Epidermal melanocyte (primary cell): ENCODE measurements around the gene RUNX2.

Source experiments
- DNase-seq: peaks from one replicate; pipeline ENCODE4 v3.0.0; 2011; ENCODE audit warnings: low spot score; ENCODE audit not compliant: insufficient read length

The RUNX2 gene

DNA sequence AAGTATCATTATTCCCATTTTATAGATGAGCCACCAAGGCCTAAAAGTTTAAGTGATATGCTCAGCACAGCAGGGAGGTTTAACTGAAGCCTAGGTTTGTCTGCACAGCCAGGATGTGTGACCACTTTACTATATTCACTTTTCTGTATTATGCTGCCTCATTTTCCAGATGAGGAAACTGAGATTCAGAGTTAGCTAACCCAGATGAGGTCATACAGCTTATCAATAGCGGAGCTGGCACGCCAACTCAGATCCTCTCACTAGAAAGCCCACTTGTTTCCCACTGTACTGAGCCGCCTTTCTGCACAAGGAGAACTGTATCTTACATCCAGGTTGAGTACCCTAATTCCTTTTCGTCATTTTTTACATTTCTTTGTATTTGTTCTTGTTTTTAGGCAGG, 181.3 kb downstream of the RUNX2 start:
- no peak for DNase-seq

DNA sequence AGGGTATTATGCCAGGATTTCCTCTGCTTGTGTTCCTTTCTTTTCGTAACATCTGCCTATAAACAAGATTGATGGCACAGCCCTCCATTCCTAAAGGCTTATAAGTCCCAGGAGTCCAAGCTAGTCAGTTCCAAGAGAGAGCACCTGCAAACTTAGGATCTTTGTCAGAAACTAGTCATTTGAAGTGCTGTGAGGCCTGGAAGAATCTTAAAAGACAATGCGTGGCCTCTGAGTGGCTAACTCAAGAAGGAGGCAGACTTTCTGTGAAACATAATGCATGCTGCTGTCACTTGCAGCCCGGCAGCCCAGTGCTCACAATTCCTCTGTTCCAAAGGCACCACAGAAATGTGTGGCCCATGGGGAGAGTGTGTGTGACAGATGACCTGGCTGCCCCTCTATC, 184.6 kb downstream of the RUNX2 start:
- DNase-seq, result no peak

DNA sequence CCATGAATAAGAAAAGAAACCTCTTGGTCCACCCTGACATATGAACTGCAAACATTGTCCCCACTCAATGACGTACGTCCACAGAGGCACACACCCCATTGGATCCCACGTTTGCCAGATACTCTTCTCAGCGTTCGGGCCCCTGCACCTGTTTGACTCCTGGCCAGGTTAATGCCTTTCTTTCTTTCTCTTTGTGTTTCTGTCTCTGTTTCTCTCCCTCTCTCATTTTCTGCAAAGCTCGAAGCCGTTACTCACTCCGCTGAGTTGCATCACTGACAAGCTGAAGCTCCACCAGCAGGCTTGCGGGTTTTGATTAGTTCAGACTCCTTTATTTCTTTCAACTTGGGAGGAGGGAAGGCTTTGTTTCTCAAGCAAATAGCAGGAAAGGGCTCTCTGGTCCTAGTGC, 185.1 kb downstream of the RUNX2 start:
- DNase-seq, result no peak

DNA sequence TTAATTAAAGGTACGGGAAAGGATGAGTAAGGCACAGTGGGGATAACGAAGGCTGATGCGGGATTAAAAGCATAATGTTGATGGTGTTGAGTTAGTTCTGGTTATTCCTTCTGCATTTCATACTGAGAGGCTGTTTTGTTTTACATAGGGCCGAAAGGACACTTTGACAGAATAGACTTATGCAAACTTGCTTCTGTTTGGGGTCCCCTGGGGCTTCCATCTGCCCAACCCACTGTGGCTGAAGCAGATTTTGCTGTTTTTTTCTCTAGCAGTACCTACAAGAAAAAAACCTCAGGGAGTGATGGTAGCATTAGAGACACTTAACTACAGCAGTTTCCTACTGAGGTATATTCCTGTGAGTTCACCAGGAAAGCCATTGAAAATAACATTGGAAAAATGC, 185.7 kb downstream of the RUNX2 start:
- no peak for DNase-seq

DNA sequence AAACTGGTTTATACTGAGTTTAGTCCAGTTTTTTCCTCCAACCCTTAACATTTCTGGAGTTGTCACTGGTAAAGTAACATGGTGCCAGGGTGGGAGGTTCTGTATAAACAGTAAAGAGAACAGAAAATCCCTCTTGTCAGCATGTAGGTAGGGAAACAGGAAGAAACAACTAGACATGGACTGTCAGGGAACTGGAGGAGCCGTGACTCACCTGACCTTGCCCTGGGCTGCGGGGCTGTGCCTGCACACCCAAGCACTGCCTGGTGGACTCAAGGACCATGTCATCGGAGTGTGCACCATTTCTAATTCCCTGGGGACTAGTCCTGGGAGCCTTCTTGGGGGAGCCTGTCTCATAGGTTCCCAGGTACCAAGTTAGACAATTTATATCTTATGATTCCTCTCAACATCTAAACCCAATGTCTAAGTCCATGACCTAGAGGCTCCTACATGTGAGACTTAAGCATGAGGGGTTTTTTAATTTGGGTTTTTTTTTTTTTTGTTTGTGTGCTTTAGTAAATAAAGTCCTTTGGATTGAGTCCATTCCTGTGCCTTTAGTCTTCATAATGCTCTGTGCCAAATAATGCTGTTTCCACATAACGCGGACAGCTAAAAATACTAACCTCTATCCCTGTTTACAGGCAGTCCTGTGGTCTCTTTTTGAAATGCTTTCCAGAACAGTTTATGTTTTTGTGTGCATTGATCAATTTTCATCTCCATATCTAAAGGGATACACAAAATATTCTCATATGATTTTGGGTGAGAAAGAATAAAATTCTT, 186.5 kb downstream of the RUNX2 start:
- no peak for DNase-seq

DNA sequence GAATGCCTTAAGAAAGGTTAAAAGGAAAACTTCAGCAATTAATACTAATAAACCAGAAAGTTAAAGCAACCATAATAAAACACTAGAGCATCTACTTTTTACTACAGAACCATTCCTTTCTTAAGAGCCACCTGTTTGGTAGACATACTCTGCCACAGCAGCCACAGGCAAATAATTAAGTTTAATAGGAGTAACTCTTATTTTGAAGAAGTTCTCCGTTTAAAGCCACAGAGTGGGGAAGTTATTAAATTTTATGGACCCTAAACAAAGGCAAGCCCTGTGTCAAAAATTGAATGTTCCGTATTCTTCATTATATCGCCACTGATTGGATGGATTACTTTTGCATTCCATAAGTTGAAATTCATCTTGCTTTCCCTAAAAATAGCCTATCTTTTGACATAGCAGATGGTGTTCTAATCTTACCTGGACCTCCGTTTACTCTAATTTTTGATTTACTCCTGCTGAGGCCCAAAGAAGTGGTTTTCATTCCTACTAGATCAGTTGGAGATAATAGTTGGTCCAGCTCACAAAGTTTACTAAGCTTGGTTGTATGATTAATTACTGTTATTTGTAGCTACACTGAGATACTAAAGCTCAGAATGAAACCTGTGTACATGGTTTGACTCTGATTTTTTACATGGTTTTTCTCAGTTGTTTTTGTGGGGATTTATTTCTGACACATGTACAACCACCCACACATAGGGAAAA, 190.0 kb downstream of the RUNX2 start:
- DNase-seq, result no peak

DNA sequence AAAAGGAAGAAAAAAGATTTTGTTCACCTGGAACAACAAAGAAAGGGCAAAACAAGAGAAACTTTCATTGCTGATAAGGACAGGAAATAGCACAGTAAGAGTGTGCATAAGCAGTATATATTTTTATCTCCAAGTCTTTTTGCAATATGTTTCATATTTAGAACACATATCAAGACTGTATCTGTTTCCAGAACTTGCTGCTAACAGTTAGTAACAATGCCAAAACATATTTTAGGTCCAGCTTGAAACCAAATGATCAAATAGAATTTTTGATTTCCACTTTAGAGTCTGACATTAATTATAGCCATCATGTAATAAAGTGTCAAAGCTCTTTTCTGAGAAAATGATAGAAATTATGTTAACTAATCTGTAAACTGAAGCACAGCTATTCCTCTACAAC, 193.1 kb downstream of the RUNX2 start:
- no peak for DNase-seq

DNA sequence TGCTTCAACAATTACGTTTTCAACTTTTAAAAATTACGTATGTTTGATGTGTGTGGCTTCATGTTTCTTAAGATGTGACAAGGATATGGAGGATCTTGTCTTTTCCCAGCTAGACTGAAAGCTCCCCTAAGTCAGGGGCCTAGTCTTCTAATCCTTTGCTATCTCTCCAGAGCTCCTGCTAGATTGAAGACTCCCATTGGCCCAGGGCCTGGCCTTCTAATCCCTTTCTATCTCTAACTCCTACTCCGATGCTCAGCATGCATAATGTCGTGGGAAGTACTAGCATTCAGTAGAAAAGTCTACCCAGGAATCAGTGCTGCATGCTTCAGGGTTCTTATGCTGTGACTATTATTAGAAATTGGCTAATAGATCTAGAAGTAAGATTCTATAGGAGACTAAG, 194.4 kb downstream of the RUNX2 start:
- no peak for DNase-seq

DNA sequence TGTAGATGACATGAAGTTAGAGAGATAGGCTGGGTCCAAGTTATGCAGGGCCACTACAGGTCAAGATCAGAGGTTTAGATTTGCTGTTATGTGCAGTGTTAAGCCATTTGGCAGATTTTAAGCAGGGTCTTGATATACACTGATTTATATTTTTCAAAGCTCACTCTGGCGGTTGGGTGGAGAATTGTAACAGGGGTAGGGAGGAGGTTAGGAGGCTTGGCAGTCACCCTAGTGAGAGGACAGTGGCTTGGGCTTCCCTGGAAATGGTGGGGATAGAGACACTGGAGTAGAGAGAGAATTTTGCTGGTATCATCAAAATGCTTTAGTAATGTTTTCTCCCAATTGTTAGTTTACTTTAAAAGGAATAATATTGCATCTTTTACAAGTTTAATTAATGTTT, 199.1 kb downstream of the RUNX2 start:
- no peak for DNase-seq

DNA sequence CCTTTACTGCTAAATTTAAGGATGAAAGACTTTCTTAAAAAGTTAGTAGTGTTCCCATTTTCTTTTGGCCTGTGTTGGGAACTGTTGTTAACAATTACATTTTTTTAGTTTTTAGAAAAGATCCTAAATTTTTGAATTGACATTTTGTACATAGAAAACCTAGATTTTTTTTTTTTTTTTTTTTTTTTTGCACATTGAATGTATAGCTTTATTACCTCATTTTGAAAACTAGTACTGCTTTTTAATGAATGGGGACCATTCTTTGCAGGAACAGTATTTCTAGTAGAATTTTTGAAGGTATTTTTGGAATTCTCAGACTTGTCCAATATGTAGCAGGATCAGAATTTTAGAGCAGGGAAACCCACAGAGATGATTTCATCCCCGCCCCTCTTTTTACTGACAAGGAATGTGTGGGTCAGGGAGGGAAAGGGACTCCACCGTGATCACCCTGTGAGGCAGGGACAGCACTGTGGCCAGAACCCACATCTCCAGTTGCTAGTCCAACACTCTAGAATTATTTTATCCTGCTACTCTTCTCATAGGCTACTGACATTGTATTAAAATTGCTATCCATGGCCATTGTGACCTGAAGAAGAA, 204.0 kb downstream of the RUNX2 start:
- DNase-seq, result no peak

DNA sequence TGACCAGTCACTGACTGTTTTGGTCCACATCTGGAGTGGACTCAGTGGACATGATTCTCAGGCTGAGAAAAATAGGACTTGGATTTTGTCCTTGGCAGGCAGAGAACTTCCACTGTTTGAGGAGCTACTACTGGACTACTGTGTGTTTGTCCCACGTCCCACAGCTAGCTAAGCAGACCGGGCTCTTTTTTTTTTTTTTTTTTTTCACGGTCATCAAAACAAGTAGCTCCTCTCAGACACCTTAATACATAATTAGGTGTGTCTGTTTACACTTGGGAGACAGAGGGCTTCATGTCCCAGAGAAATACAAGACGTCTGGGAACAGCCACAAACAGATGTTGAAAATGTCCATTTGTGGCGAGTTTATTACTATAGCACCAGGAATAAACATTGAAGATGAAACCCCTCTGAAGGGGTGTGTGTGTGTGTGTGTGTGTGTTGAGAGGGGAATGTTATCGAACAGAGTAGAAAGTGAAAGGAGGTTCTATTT, 204.6 kb downstream of the RUNX2 start:
- no peak for DNase-seq

DNA sequence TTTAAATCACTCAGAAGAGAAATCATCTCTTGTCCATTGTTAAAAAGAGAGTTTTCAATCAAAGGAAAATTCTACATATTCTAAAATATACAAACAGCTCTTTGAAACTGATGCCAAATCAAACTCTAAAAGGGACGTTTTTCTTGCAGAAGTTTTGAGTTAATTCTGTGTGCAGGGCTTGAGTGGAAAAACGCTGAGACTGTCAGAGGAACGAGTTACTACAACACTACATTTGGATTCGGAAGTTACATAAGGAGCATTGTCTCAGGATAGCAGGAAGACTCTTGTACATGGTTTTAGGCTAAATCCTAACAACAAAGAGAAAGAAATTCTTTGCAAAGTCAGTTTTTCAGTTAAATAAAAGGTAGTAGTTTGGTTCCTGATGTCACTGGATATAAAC, 205.3 kb downstream of the RUNX2 start:
- DNase-seq, result no peak

DNA sequence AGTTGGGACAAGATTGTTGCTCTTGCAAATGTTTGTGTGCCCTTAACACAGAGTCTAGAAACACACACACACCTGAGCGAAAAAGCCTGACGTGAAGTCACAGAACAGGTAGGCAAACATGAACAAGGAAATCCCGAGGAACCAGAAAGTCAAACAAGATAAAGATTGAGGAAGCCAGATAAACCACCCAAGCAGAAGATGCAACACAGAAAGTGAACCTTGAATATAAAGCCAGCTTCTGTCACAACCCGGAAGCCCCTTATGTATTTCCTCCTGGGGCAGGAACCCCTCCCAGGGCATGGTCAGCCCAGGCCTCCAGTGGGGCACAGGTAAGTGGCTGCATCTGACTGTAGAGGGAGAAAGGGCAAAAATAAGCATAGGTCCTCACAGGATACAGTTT, 207.8 kb downstream of the RUNX2 start:
- DNase-seq, result no peak

DNA sequence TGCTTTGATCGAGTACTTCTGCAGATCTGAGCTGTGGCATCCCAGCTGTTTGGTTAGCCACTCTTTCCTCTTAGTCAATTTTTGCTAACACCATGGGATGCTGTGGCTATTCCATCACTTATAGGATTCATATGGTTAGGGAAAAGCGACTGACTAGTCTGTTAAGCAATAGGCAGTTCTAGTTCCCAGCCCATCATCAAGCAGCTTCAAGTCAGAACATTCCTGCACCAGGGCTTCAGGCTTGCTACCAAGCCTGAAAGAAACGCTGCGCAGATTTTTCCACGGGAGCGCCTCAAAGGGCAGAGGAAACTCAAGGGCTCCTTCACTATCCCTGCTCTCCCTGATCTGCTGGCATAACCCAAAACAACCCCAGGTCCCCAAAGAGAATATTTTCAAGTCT, 209.4 kb downstream of the RUNX2 start:
- DNase-seq, result no peak

DNA sequence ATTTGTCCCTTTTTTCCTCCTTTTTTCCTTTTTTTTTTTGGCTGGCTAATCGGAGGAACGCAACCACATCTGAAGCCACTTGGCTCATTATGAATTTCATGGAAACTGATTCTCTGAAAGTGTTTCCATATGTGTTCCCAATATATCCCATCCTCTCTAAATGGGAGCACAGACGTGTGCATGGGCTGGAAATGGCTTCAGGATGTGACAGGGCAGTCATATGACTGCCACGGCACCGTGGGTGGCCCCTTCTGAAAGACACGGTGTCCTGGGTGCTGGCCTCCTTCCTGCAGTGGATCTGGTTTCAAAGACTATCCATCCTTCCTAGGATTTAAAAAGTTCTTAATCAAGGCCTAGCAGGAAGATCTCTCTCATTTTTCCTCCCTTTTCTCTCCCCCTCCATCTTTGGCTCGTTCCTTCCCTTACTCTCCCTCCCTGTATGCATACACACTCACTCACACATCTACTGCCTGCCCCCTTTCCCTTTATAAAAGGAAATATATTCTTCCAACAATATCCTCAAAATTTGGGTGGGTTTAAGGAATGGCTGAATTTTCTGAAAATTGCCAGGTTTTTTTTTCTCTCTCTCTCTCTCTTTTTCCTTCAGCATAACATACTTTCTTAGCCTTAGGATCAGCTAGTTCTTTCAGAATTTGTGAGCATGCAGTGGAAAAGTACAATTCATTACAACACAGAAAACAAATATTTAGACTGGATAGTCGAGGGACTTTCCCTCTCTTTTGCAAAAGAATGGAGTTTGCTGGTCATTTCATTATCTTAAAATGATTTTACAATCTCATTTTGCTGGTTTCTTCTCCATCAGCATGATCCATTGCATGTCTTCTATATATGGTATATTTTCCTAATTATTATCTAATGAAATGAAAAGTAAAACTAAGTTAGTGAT, 210.8 kb downstream of the RUNX2 start:
- DNase-seq, result no peak

DNA sequence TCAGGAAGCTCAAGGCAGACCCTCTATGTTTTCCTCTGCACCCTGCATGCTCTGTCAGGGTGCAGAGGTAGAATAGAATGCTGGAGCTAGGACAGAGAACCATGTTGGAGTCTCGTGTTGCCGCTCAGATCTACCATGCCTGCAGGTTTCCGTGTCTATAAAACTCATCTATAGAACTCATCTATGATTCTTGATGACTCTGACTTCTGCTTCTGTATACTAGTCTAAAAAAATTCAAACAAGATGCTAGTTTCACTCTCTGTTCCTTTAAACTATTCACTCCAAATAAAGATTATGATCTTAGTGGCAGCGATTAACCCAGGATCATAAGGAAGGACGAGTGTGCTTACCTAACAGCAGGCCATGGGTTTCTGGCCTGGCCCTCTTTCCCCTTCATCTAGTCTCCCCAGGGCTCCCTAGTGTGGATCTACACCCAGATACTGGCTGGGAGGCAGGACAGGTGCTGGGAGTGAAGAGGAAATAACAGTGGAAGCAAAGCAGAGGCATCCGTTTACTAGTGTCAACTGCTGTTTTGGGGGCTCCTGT, 212.3 kb downstream of the RUNX2 start:
- DNase-seq, result no peak

DNA sequence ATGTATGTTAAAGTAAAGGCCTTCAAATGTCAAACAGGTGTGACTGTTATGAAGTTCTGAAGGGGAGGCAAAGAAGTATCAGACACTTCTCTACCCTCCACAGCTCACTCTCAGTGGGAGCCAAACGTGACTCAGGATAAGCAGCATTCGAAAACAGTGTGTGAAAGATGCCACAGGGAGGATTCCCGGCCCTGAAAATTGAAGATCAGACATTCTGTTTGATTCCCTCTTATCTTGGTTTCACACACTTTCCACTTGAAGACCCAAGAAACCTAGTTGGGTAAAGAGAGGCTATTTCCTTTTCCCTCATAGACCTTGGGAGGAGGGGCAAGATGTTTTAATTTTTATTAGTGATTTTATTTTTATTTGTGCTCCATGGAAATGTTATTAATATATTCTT, 213.8 kb downstream of the RUNX2 start:
- no peak for DNase-seq

DNA sequence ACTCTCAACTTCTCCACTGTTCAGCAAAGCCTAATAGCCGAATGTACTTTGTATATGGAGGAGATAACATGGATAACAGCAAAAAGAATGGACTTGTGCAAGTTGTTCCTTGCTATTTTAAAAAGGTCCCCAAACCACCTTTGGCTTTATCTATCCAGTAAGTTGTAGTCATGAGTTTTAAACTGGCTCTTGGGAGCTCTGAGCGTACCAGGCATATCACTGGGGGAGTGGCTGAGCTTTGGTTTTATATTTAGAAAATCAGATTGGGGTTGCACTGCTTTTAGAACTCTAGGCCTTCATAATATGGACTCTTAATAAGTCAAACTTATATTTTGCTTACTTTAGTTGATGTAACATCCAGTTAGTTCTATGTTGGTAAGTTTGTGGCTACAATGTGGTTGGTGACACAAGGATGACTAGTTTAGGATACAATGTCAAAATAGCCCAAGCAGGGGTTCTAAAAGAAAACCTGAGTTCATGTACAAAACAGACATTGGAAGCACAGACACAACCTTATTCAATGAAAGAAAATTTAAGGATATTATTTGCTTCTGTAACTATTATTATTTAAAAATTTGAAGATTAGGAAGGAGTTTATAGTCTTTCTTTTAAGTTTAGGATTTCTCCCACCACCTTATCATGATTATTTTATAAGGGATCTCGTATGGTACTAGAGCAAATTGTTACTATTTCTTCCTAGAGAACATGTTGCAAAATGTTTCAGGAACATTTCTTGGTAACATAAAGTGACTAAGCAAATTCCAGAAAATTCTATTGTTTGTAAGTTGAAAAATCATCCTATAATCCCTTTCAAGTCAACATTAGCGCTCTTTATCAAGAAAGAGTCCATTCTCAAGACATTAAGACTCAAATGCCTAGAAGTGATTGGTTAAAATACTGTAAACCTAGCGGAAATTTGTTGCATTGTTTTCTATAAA, 215.4 kb downstream of the RUNX2 start:
- no peak for DNase-seq

DNA sequence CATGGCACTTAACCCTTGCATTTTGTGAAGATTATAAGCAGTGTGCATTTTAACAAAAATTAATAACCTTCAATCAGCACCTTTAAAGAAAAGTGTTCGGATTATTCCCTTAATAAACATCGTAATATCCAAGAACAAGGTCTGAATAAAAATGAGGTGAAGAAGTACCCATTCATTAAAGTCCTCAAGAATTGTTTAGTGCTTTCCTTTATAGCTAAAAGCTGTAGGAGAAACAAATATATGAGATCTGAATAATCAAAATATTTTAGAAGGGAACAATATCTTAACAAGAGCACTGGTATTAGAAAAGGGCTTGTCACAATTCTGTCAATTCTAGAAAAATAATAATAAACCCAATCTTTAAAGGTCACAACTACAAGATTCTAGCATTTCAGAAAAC, 217.3 kb downstream of the RUNX2 start:
- DNase-seq, result no peak
